ENCODE data around the gene EEFSEC.

The EEFSEC gene

DNA sequence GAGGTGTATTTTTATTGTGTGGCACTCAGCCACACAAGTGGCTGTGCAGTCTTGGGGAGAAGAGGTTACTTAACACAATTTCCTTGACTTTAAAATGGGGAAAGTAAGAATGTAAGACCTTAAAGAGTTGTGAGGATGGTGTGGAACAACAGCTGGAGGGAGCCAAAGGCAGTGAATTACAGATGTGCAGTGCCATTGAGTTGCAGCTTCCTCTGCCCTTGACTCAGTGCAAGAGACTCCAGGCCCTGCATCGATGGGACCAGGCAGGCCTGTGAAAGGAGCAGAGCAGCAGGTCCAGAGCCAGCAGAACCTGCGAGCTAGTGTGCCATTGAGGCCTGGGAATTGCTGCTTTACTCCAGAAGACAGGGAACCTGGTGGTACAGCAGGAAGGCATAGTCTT lies 27.2 kb downstream of the EEFSEC start:
- in situ Hi-C loops (cut with MboI; ENCODE audit: low sequenced_read_pairs) = no loop called here

- in situ Hi-C loops (cut with MboI; ENCODE audit: low sequenced_read_pairs) = no loop called here
These were observed 27.6 kb downstream of the EEFSEC start for GRCh38 chr3:128180913-128181312.

- in situ Hi-C loops (cut with MboI; ENCODE audit: low sequenced_read_pairs) = no loop called here
These were observed 29.4 kb downstream of the EEFSEC start for GRCh38 chr3:128182656-128183055.

GRCh38 chr3:128185630-128186447 lies 32.6 kb downstream of the EEFSEC start:
- in situ Hi-C loops (cut with MboI; ENCODE audit: low sequenced_read_pairs) = no loop called here

- in situ Hi-C loops (cut with MboI; ENCODE audit: low sequenced_read_pairs) = no loop called here
These were observed 34.2 kb downstream of the EEFSEC start for GRCh38 chr3:128187495-128187894.

DNA sequence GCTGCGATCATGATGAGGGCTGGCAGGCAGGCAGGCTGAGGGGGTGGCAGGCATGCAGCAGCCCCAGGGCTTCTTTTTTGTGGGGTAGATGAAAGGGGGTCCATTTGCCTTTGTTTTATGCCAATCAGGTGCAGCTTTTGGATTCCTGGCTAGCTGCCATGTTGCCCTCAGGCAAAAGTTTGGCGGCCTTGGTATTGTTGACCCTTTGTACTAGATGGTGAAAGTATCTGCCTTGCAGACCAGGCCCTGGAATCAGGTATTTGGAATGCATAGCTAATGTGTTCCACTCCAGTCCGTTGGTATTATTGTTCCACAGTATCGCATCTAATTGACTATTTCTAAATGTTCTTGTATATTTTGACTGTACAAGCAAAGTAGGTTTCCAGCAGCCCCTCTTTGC lies 35.0 kb downstream of the EEFSEC start:
- in situ Hi-C loops (cut with MboI; ENCODE audit: low sequenced_read_pairs) = no loop called here

GRCh38 chr3:128188956-128189355 lies 35.7 kb downstream of the EEFSEC start:
- in situ Hi-C loops (cut with MboI; ENCODE audit: low sequenced_read_pairs) = no loop called here

DNA sequence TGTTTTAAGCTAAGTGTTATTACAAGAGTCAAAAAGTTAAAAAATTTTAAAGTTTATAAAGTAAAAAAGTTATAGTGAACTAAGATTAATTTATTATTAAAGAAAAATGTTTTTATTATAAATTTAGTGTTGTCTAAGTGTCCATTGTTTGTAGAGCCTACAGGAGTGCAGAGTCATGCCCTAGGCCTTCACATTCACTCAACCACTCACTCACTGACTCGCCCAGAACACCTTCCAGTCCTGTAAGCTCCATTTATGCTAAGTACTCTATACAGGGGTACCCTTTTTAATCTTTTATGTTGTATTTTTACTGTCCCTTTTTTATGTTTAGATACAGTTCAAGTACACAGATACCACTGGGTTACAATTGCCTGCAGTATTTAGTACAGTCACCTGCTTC lies 37.2 kb downstream of the EEFSEC start:
- in situ Hi-C loops (cut with MboI; ENCODE audit: low sequenced_read_pairs) = no loop called here

- in situ Hi-C loops (cut with MboI; ENCODE audit: low sequenced_read_pairs) = no loop called here
These were observed 38.9 kb downstream of the EEFSEC start for GRCh38 chr3:128192131-128192530.

- in situ Hi-C loops (cut with MboI; ENCODE audit: low sequenced_read_pairs) = no loop called here
These were observed 39.9 kb downstream of the EEFSEC start for GRCh38 chr3:128193168-128193567.

- in situ Hi-C loops (cut with MboI; ENCODE audit: low sequenced_read_pairs) = no loop called here
These were observed 41.6 kb downstream of the EEFSEC start for GRCh38 chr3:128194843-128195242.

- in situ Hi-C loops (cut with MboI; ENCODE audit: low sequenced_read_pairs) = no loop called here
These were observed 42.1 kb downstream of the EEFSEC start for GRCh38 chr3:128195369-128195768.

GRCh38 chr3:128195802-128196201 lies 42.5 kb downstream of the EEFSEC start:
- in situ Hi-C loops (cut with MboI; ENCODE audit: low sequenced_read_pairs) = no loop called here

GRCh38 chr3:128196647-128197046 lies 43.4 kb downstream of the EEFSEC start:
- in situ Hi-C loops (cut with MboI; ENCODE audit: low sequenced_read_pairs) = no loop called here

DNA sequence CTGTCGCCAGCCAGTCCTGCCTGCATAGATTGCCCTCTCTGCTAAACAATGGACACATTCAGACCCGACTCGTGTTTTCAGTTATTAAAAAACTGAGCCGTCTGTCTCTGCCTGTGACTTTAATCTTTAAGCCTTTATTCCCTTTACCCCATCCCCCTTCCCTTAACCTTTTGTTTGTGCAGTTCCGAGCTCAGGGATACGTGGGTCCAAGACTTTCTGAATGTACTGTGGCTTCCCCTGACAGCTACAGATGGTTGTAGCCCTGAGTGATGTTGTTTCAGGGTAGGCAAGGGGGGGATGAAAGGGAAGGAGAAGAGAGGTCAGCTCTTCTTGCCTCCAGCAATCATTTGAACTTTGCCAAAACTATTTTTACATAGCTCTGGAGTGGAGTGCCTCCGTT lies 44.6 kb downstream of the EEFSEC start:
- in situ Hi-C loops (cut with MboI; ENCODE audit: low sequenced_read_pairs) = no loop called here

- in situ Hi-C loops (cut with MboI; ENCODE audit: low sequenced_read_pairs) = no loop called here
These were observed 45.0 kb downstream of the EEFSEC start for GRCh38 chr3:128198313-128198712.

DNA sequence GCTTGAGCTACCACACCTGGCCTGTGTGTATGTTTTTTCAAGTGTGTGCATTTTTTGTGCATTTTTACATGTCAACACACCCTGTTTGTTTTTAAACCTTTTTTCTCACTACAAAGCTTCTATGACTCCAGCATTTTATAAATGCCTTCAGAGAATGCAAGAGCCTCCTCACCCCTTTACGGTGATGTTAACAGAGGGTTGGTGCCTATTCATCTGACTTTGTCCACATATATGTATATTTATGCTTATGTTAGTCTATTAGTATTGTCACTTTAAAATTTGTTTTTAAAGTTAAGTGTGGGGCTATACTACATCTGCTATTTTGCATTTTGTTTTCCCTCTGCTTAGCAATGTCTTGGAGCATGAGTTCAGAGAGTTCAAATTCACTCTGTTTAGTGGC lies 45.8 kb downstream of the EEFSEC start:
- in situ Hi-C loops (cut with MboI; ENCODE audit: low sequenced_read_pairs) = no loop called here

GRCh38 chr3:128201158-128201755 lies 48.0 kb downstream of the EEFSEC start:
- in situ Hi-C loops (cut with MboI; ENCODE audit: low sequenced_read_pairs) = no loop called here

- in situ Hi-C loops (cut with MboI; ENCODE audit: low sequenced_read_pairs) = no loop called here
These were observed 49.9 kb downstream of the EEFSEC start for GRCh38 chr3:128203169-128203568.

- in situ Hi-C loops (cut with MboI; ENCODE audit: low sequenced_read_pairs) = no loop called here
These were observed 52.4 kb downstream of the EEFSEC start for GRCh38 chr3:128205558-128206145.

GRCh38 chr3:128207951-128208350 lies 54.7 kb downstream of the EEFSEC start:
- in situ Hi-C loops (cut with MboI; ENCODE audit: low sequenced_read_pairs) = no loop called here

DNA sequence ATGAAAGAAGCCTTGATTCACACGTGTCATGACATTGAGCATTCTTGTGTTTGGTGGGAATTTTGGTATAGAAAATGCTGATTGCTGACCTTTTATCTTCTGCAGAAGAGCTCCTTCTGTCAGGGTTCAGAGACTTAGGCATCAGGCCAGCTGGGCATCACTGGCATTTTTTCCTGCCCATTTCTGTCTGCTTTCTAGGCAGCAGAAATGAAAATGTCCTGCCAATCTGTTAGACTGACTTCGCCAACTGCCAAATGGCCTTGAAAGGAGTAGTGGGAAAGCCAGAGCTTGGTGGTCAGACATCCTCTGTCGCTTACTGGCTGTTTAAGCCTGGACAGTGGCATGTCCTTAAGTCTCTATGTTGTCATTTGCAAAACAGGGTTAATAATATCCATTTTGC lies 57.4 kb downstream of the EEFSEC start:
- in situ Hi-C loops (cut with MboI; ENCODE audit: low sequenced_read_pairs) = no loop called here

All from hTERT RPE-1 (cell line).